H9 (cell line): Measurements from ENCODE around the gene HMCN1. TPM values are rescaled to one million over a fixed set of nuclear protein-coding genes. Genes with fewer than 3 reads are reported as not detected.

Experiments used
- DNase-seq: peaks from one replicate; pipeline ENCODE4 v3.0.0-alpha.2; 2017
- H2AFZ ChIP-seq: one replicate; pipeline ENCODE4 v1.6.1; 2013; ENCODE audit warnings: mild to moderate bottlenecking, low read length, control low read depth, moderate library complexity
- H2AK5ac ChIP-seq: 2 replicates; pipeline ENCODE4 v1.6.1; 2013; ENCODE audit warnings: low read length, control low read depth, mixed read lengths; ENCODE audit not compliant: insufficient read length
- H2BK120ac ChIP-seq: one replicate; pipeline ENCODE4 v1.6.1; 2013; ENCODE audit warnings: low read depth, mild to moderate bottlenecking, low read length, control low read depth, inconsistent platforms; ENCODE audit not compliant: poor library complexity, severe bottlenecking
- H2BK12ac ChIP-seq: 2 replicates; pipeline ENCODE4 v1.6.1; 2013; ENCODE audit warnings: low read length, control low read depth, mixed read lengths, low read depth; ENCODE audit not compliant: insufficient read length
- H2BK15ac ChIP-seq: 2 replicates; pipeline ENCODE4 v1.6.1; 2013; ENCODE audit warnings: low read depth, low read length, control low read depth
- H2BK20ac ChIP-seq: one replicate; pipeline ENCODE4 v1.6.1; 2013; ENCODE audit warnings: low read depth, mild to moderate bottlenecking, low read length, control low read depth, inconsistent platforms; ENCODE audit not compliant: poor library complexity, severe bottlenecking
- H2BK5ac ChIP-seq: 2 replicates; pipeline ENCODE4 v1.6.1; 2013; ENCODE audit warnings: low read length, control low read depth, mixed read lengths; ENCODE audit not compliant: insufficient read length
- H3K14ac ChIP-seq: 2 replicates; pipeline ENCODE4 v1.6.1; 2013; ENCODE audit warnings: low read length, control low read depth; ENCODE audit not compliant: insufficient read depth
- H3K18ac ChIP-seq: 2 replicates; pipeline ENCODE4 v1.6.1; 2013; ENCODE audit warnings: low read depth, mild to moderate bottlenecking, mixed read lengths, low read length, control low read depth; ENCODE audit not compliant: insufficient read length
- H3K23ac ChIP-seq: 2 replicates; pipeline ENCODE4 v1.6.1; 2013; ENCODE audit warnings: low read length, control low read depth, mixed read lengths, low read depth; ENCODE audit not compliant: insufficient read length
- H3K23me2 ChIP-seq: 2 replicates; pipeline ENCODE4 v1.6.1; 2013; ENCODE audit warnings: low read depth, mild to moderate bottlenecking, mixed read lengths, low read length, control low read depth; ENCODE audit not compliant: insufficient read length, poor library complexity, severe bottlenecking
- H3K27ac ChIP-seq: 2 replicates; pipeline ENCODE4 v1.5.1; 2013; ENCODE audit warnings: low read length, control low read depth, mixed read lengths, low read depth; ENCODE audit not compliant: insufficient read length
- H3K27me3 ChIP-seq: 2 replicates; pipeline ENCODE4 v1.6.1; 2013; ENCODE audit warnings: low read length, control low read depth, inconsistent platforms; ENCODE audit not compliant: insufficient read depth
- H3K4ac ChIP-seq: 2 replicates; pipeline ENCODE4 v1.6.1; 2013; ENCODE audit warnings: low read depth, mild to moderate bottlenecking, control low read depth, inconsistent platforms, low read length, moderate library complexity
- H3K4me1 ChIP-seq: 2 replicates; pipeline ENCODE4 v1.6.1; 2013; ENCODE audit warnings: low read length, control low read depth, inconsistent platforms; ENCODE audit not compliant: insufficient read depth
- H3K4me2 ChIP-seq: 2 replicates; pipeline ENCODE4 v1.6.1; 2013; ENCODE audit warnings: low read length, control low read depth, mixed read lengths; ENCODE audit not compliant: insufficient read length, insufficient read depth
- H3K56ac ChIP-seq: 2 replicates; pipeline ENCODE4 v1.6.1; 2013; ENCODE audit warnings: low read depth, mild to moderate bottlenecking, mixed read lengths, low read length, control low read depth; ENCODE audit not compliant: insufficient read length
- H3K79me1 ChIP-seq: 2 replicates; pipeline ENCODE4 v1.6.1; 2013; ENCODE audit warnings: low read depth, mild to moderate bottlenecking, moderate library complexity, low read length, control low read depth, inconsistent platforms; ENCODE audit not compliant: insufficient read depth, poor library complexity, severe bottlenecking
- H3K79me2 ChIP-seq: 2 replicates; pipeline ENCODE4 v1.6.1; 2013; ENCODE audit warnings: low read length, control low read depth, inconsistent platforms; ENCODE audit not compliant: insufficient read depth
- H3K9ac ChIP-seq: 2 replicates; pipeline ENCODE4 v1.6.1; 2013; ENCODE audit warnings: low read length, control low read depth, mixed read lengths; ENCODE audit not compliant: insufficient read length; ENCODE audit errors: extremely low read depth
- H3K9me3 ChIP-seq: one replicate; pipeline ENCODE4 v1.6.1; 2013; ENCODE audit warnings: low read depth, low read length, inconsistent platforms; ENCODE audit not compliant: control insufficient read depth
- H3T11ph ChIP-seq: one replicate; pipeline ENCODE4 v1.6.1; 2013; ENCODE audit warnings: mild to moderate bottlenecking, low read length, control low read depth, inconsistent platforms
- H4K20me1 ChIP-seq: one replicate; pipeline ENCODE4 v1.6.1; 2013; ENCODE audit not compliant: control insufficient read depth, insufficient read length, insufficient read depth
- H4K5ac ChIP-seq: 2 replicates; pipeline ENCODE4 v1.6.1; 2013; ENCODE audit warnings: low read depth, mild to moderate bottlenecking, mixed read lengths, low read length, control low read depth; ENCODE audit not compliant: insufficient read length
- H4K8ac ChIP-seq: replicated peaks from 2 replicates; pipeline ENCODE4 v1.6.1; 2013; ENCODE audit warnings: low read length, control low read depth, mixed read lengths, low read depth; ENCODE audit not compliant: insufficient read length
- H4K91ac ChIP-seq: 2 replicates; pipeline ENCODE4 v1.6.1; 2013; ENCODE audit warnings: low read depth, mild to moderate bottlenecking, moderate library complexity, mixed read lengths, low read length, control low read depth; ENCODE audit not compliant: insufficient read length
- H3K27ac Mint-ChIP-seq, 3 experiments: 2 replicates in 2 of 3; 3 replicates in 1 of 3; pipeline ENCODE4 v1.8.0; 2020 to 2021; ENCODE audit warnings: mixed read lengths in 3 of 3, mild to moderate bottlenecking in 1 of 3, moderate library complexity in 1 of 3
- H3K27me3 Mint-ChIP-seq: 2 replicates; pipeline ENCODE4 v1.8.0; 2021; ENCODE audit warnings: low read depth, mild to moderate bottlenecking, moderate library complexity, mixed read lengths
- H3K36me3 Mint-ChIP-seq, 3 experiments: 2 replicates in 2 of 3; 3 replicates in 1 of 3; pipeline ENCODE4 v1.8.0; 2020 to 2021; ENCODE audit warnings: low read depth in 3 of 3, mixed read lengths in 3 of 3; ENCODE audit not compliant: insufficient read depth in 1 of 3
- H3K4me1 Mint-ChIP-seq, 2 experiments: 2 replicates each; pipeline ENCODE4 v1.8.0; 2020; ENCODE audit warnings: mixed read lengths in 2 of 2
- H3K4me3 Mint-ChIP-seq, 2 experiments: 2 replicates in 1 of 2; 3 replicates in 1 of 2; pipeline ENCODE4 v1.8.0; 2020 to 2021; ENCODE audit warnings: mild to moderate bottlenecking in 2 of 2, mixed read lengths in 2 of 2, moderate library complexity in 1 of 2
- H3K9me3 Mint-ChIP-seq, 2 experiments: 2 replicates in 1 of 2; 3 replicates in 1 of 2; pipeline ENCODE4 v1.8.0; 2020; ENCODE audit warnings: mild to moderate bottlenecking in 2 of 2, mixed read lengths in 2 of 2, moderate library complexity in 1 of 2
- WGBS: extraction: QIAGEN DNeasy Blood & Tissue Kit; methylation state at CpG from one replicate; pipeline ENCODE4 v1.1.7; 2013; ENCODE audit warnings: missing lambda C conversion rate, low lambda C conversion rate, mixed read lengths; ENCODE audit not compliant: insufficient read length; ENCODE audit errors: extremely low coverage; 5-methylcytosine and 5-hydroxymethylcytosine counted together
- total RNA-seq: library from RNA; stranded (reverse); gene quantifications from 2 replicates; pipeline ENCODE4 v1.2.1, GENCODE V29; 2021
- TF ChIP-seq, protein P1 (sequence below): fragments of 200-600 bp; sonication (generic); conservative IDR thresholded peaks from 3 replicates; pipeline ENCODE4 v1.8.0; 2021; ENCODE audit warnings: antibody characterized with exemption, mild to moderate bottlenecking

Gene HMCN1
- total RNA-seq, 1 experiment from 2014 or later: 3.3 TPM

DNA sequence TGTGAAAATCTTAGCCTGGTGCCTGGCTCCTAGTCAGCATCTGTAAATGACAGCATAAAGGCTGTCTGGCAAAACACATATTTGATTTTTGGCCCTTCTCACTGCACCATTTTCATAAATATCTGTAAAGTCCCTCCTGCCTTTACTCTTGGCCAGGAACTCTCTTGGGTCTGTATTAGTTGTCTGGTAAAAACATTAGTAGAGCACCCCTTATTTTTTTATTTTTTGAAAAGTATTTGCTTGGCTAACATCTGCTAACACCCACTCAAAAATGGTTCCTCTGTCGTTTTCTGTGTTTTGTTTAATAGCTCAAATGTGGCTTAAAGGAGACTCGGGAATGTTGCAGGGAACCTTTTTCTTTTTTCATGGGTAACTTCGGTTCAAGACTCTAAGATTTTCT is 293.4 kb downstream of the HMCN1 start:
- no peak overlapping the region for H2BK120ac ChIP-seq
- no CpG with 5 or more reads among the region's 3 CpGs for WGBS

More for the DNA sequence above, 293.4 kb downstream of the HMCN1 start:
- DNase-seq: no peak
- Histone ChIP-seq H2BK12ac (no peak overlapping the region), H3K79me1 (no peaks in the 10 kb centered on the region), H2AFZ (no peak overlapping the region), H3K23me2 (no peaks in the 10 kb centered on the region), H2BK15ac (no peak overlapping the region), H2AK5ac (no peak overlapping the region), H3K4ac (no peak overlapping the region), H3K18ac (no peak overlapping the region), H3K23ac (no peak overlapping the region), H3K4me1 (no peaks in the 10 kb centered on the region), H3K27ac (no peak overlapping the region), H3T11ph (no peak overlapping the region), H2BK20ac (no peak overlapping the region), H3K27me3 (no peaks in the 10 kb centered on the region), H4K91ac (no peak overlapping the region), H3K79me2 (no peaks in the 10 kb centered on the region), H4K8ac (no peak overlapping the region), H3K56ac (no peak overlapping the region), H4K20me1 (no peaks in the 10 kb centered on the region), H3K14ac (no peak overlapping the region), H3K9me3 (no peaks in the 10 kb centered on the region), H3K4me2 (no peak overlapping the region), H2BK5ac (no peak overlapping the region), H4K5ac (no peak overlapping the region), H3K9ac (no peak overlapping the region)
- TF ChIP-seq, protein P1, sequence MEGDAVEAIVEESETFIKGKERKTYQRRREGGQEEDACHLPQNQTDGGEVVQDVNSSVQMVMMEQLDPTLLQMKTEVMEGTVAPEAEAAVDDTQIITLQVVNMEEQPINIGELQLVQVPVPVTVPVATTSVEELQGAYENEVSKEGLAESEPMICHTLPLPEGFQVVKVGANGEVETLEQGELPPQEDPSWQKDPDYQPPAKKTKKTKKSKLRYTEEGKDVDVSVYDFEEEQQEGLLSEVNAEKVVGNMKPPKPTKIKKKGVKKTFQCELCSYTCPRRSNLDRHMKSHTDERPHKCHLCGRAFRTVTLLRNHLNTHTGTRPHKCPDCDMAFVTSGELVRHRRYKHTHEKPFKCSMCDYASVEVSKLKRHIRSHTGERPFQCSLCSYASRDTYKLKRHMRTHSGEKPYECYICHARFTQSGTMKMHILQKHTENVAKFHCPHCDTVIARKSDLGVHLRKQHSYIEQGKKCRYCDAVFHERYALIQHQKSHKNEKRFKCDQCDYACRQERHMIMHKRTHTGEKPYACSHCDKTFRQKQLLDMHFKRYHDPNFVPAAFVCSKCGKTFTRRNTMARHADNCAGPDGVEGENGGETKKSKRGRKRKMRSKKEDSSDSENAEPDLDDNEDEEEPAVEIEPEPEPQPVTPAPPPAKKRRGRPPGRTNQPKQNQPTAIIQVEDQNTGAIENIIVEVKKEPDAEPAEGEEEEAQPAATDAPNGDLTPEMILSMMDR: no peak
- Mint-ChIP-seq H3K4me3 (no peak overlapping the region), H3K27ac (no peak overlapping the region), H3K9me3 (no peaks in the 10 kb centered on the region; a peak in 1 of 5 replicates), H3K4me1 (no peaks in the 10 kb centered on the region), H3K27me3 (no peaks in the 10 kb centered on the region), H3K36me3 (peaks cover 0 to 5% (median 0%) of the 10 kb centered on the region in 3 experiments; a peak in 3 of 7 replicates)
